K562 (cell line): ENCODE measurements around the gene DSTYK. TPM values are rescaled to one million over a fixed set of nuclear protein-coding genes. Genes with fewer than 3 reads are reported as not detected.

Source experiments
- BRF1 ChIP-seq: IDR thresholded peaks from 3 replicates; pipeline ENCODE4 v1.6.1; 2011; ENCODE audit warnings: borderline replicate concordance, mild to moderate bottlenecking; ENCODE audit not compliant: insufficient read length; ENCODE audit errors: extremely low read depth
- ELF2 ChIP-seq: fragments of 250-450 bp; sonication (Bioruptor Pico); IDR thresholded peaks from 2 replicates; pipeline ENCODE4 v1.5.0; 2021; ENCODE audit warnings: mild to moderate bottlenecking
- HDAC8 ChIP-seq: fragments of 450-650 bp; IDR thresholded peaks from 2 replicates; pipeline ENCODE4 v1.6.1; 2016; ENCODE audit warnings: mild to moderate bottlenecking, missing genetic modification characterization, moderate library complexity, missing compliant biosample characterization
- LEF1 ChIP-seq: fragments of 450-650 bp; IDR thresholded peaks from 2 replicates; pipeline ENCODE4 v1.6.1; 2016; ENCODE audit warnings: mild to moderate bottlenecking
- MXD1 ChIP-seq: fragments of 250-450 bp; sonication (Bioruptor Pico); IDR thresholded peaks from 2 replicates; pipeline ENCODE4 v1.8.0; 2021; ENCODE audit warnings: borderline replicate concordance, mild to moderate bottlenecking, moderate library complexity; ENCODE audit not compliant: poor library complexity, severe bottlenecking
- NR0B1 ChIP-seq: fragments of 450-650 bp; IDR thresholded peaks from one replicate; pipeline ENCODE4 v1.6.1; 2018; ENCODE audit warnings: mild to moderate bottlenecking, moderate library complexity; ENCODE audit not compliant: partially characterized antibody
- PTRF ChIP-seq: fragments of 450-650 bp; IDR thresholded peaks from 2 replicates; pipeline ENCODE4 v1.6.1; 2016; ENCODE audit warnings: mild to moderate bottlenecking, missing genetic modification characterization, missing compliant biosample characterization
- RBM25 ChIP-seq: fragments of 200-400 bp; formaldehyde crosslinking; IDR thresholded peaks from 2 replicates; pipeline ENCODE4 v1.6.1; 2018; ENCODE audit warnings: low read length, low read depth, moderate library complexity; ENCODE audit not compliant: severe bottlenecking
- RBM39 ChIP-seq: fragments of 200-400 bp; formaldehyde crosslinking; optimal IDR thresholded peaks from 2 replicates; pipeline ENCODE3; 2018; ENCODE audit warnings: low read depth, low read length
- TGIF2 ChIP-seq: sonication (generic); formaldehyde crosslinking; IDR thresholded peaks from 2 replicates; pipeline ENCODE4 v1.8.1; 2022; ENCODE audit warnings: mild to moderate bottlenecking, missing genetic modification reagents, moderate library complexity
- U2AF1 ChIP-seq: fragments of 200-400 bp; formaldehyde crosslinking; optimal IDR thresholded peaks from 2 replicates; pipeline ENCODE3; 2017; ENCODE audit warnings: mild to moderate bottlenecking, low read depth, low read length, moderate library complexity
- ZC3H11A ChIP-seq: IDR thresholded peaks from 2 replicates; pipeline ENCODE4 v1.6.1; 2012; ENCODE audit warnings: low read depth, low read length, improper control_type of control experiment
- ZFP1 ChIP-seq: fragments of 450-650 bp; formaldehyde crosslinking; IDR thresholded peaks from 2 replicates; pipeline ENCODE4 v1.4.0; 2020; ENCODE audit warnings: mild to moderate bottlenecking, mixed read lengths
- ZHX1 ChIP-seq: fragments of 150-350 bp; conservative IDR thresholded peaks from 2 replicates; pipeline ENCODE4 v1.6.1; 2014; ENCODE audit warnings: low read length
- ZNF175 ChIP-seq: fragments of 200-800 bp; sonication (Bioruptor generic); IDR thresholded peaks from 2 replicates; pipeline ENCODE4 v1.6.1; 2016; ENCODE audit warnings: low read depth, mild to moderate bottlenecking, missing genetic modification characterization, missing compliant biosample characterization
- polyA plus RNA-seq, 8 experiments: library from polyadenylated mRNA; depleted of rRNA in 4 of 8; stranded (reverse) in 5 of 8; unstranded in 3 of 8; fragments of >200 nt; fragmentation: Nextera tagmentation in 2 of 8; fragmentation: Illumina TruSeq in 1 of 8; extraction: Ambion mirVana in 2 of 8; extraction: Trizol in 1 of 8; gene quantifications; 2 replicates each; pipeline versions ENCODE4 v1.2.1 to v1.2.3, GENCODE V29; 2011 to 2014; ENCODE audit warnings: inconsistent platforms in 1 of 8, missing spikeins in 1 of 8
- total RNA-seq, 7 experiments: library from RNA; depleted of rRNA in 6 of 7; stranded (reverse); fragments of >200 nt in 6 of 7; fragmentation: Illumina TruSeq in 2 of 7; extraction: Trizol in 2 of 7; gene quantifications; 2 replicates each; pipeline versions ENCODE4 v1.2.1 to v1.2.3, GENCODE V29; 2011 to 2021; ENCODE audit warnings: low replicate concordance in 1 of 7
- TF ChIP-seq, protein P1 (sequence below): fragments of 250-450 bp; sonication (Bioruptor Pico); IDR thresholded peaks from 2 replicates; pipeline ENCODE4 v1.4.0; 2020
- TF ChIP-seq, protein P2 (sequence below): fragments of 250-450 bp; sonication (Bioruptor Pico); IDR thresholded peaks from 2 replicates; pipeline ENCODE4 v1.6.1; 2021; ENCODE audit warnings: mild to moderate bottlenecking

Gene DSTYK
- total and polyA plus RNA-seq, 9 of the 15 experiments (the other 6 are each of a cell fraction or from before 2014, with no cell fraction given), result 4.2 to 7.1 (median 6.2) TPM

DNA sequence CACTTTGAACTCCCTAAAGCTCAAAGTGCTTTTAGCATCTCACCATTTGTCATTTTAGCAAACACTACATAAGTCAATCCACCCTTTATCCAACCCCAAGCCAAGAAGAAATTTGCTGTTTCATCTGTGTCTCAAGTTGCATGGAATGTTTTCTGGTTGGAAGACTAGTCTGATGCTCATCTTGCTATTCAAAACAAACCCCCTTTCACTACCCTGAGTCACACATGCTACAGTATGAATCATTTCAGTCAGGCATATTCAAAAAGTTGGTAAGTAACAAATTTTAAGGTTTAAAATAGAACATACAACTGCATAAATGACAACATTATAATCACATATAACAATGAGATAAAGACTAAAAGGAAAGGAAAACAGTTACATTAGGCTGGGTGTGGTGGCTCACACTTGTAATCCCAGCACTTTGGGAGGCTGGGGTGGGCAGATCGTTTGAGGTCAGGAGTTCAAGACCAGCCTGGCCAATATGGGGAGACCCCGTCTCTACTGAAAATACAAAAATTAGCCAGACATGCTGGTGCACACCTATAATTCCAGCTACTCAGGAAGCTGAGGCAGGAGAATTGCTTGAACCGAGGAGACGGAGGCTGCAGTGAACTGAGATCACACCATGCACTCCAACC lies 38.7 kb downstream of the DSTYK start (continued):
- TF ChIP-seq, protein P1, sequence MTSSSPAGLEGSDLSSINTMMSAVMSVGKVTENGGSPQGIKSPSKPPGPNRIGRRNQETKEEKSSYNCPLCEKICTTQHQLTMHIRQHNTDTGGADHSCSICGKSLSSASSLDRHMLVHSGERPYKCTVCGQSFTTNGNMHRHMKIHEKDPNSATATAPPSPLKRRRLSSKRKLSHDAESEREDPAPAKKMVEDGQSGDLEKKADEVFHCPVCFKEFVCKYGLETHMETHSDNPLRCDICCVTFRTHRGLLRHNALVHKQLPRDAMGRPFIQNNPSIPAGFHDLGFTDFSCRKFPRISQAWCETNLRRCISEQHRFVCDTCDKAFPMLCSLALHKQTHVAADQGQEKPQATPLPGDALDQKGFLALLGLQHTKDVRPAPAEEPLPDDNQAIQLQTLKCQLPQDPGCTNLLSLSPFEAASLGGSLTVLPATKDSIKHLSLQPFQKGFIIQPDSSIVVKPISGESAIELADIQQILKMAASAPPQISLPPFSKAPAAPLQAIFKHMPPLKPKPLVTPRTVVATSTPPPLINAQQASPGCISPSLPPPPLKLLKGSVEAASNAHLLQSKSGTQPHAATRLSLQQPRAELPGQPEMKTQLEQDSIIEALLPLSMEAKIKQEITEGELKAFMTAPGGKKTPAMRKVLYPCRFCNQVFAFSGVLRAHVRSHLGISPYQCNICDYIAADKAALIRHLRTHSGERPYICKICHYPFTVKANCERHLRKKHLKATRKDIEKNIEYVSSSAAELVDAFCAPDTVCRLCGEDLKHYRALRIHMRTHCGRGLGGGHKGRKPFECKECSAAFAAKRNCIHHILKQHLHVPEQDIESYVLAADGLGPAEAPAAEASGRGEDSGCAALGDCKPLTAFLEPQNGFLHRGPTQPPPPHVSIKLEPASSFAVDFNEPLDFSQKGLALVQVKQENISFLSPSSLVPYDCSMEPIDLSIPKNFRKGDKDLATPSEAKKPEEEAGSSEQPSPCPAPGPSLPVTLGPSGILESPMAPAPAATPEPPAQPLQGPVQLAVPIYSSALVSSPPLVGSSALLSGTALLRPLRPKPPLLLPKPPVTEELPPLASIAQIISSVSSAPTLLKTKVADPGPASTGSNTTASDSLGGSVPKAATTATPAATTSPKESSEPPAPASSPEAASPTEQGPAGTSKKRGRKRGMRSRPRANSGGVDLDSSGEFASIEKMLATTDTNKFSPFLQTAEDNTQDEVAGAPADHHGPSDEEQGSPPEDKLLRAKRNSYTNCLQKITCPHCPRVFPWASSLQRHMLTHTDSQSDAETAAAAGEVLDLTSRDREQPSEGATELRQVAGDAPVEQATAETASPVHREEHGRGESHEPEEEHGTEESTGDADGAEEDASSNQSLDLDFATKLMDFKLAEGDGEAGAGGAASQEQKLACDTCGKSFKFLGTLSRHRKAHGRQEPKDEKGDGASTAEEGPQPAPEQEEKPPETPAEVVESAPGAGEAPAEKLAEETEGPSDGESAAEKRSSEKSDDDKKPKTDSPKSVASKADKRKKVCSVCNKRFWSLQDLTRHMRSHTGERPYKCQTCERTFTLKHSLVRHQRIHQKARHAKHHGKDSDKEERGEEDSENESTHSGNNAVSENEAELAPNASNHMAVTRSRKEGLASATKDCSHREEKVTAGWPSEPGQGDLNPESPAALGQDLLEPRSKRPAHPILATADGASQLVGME, result no peak
- TF ChIP-seq NR0B1 (no peak), MXD1 (CRISPR knock-in tag) (no peak), HDAC8 (tag) (no peak), ZC3H11A (no peak), ZFP1 (no peak), ZHX1 (no peak), PTRF (no peak), RBM39 (no peak), TGIF2 (CRISPR knock-in tag) (no peak), U2AF1 (no peak), BRF1 (no peak), RBM25 (no peak), ELF2 (CRISPR knock-in tag) (no peak), ZNF175 (CRISPR knock-in tag) (no peak; the same call in 1 of the 2 replicates), LEF1 (no peak; the same call in none of the 2 replicates)
- TF ChIP-seq, protein P2, sequence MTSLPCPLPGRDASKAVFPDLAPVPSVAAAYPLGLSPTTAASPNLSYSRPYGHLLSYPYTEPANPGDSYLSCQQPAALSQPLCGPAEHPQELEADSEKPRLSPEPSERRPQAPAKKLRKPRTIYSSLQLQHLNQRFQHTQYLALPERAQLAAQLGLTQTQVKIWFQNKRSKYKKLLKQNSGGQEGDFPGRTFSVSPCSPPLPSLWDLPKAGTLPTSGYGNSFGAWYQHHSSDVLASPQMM (CRISPR knock-in tag), result no peak
